Left renal pelvis (tissue), 4 donors: ENCODE data around the gene CHIC2. TPM values are rescaled to one million over a fixed set of nuclear protein-coding genes. Genes with fewer than 3 reads are reported as not detected.

Experiments
- DNase-seq, 4 donors: peaks; one replicate each; pipeline ENCODE4 v3.0.0-alpha.2; 2013; ENCODE audit warnings: low read depth in 4 of 4, low spot score in 3 of 4
- polyA plus RNA-seq, 4 donors: library from polyadenylated mRNA; unstranded; fragments of 120-200 nt; gene quantifications; one replicate each; pipeline ENCODE4 v1.2.1, GENCODE V29; 2013; ENCODE audit not compliant: insufficient read length in 4 of 4

The CHIC2 gene
- polyA plus RNA-seq, 4 donors, result 27.9 to 42.7 (median 35.2) TPM

DNA sequence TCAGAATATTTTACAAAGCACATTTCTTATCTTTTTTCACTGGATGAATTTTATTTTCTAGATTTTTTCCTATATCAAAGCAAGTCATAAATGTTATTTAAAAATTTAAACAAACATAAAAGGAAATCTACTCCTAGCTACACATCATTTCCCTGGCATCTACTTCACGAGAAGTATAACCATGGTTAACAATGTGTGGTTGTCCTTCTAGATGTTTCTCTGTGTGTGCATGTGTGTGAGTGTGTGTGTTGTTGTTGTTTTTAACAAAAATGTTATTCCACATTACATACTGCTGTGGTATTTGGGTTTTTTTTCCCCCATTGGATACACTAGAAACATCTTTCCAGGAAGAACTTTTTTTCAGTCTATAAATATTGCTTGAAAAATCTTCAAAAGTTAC lies 103.1 kb downstream of the CHIC2 start:
- no peak for DNase-seq

- no peak for DNase-seq
Measured at GRCh38 chr4:53960843-53961242, 103.6 kb downstream of the CHIC2 start.

Other genes with a start within 250 kb of the CHIC2 start
- gene GSX2, start 35.6 kb upstream of the CHIC2 start, polyA plus RNA-seq, result not detected
- 100 to 1,000 TPM; 132 to 294 (median 198) TPM for gene PDGFRA, start 164.7 kb upstream of the CHIC2 start, polyA plus RNA-seq